Measurements from ENCODE around the gene SPRR1A.
"Not testable (repeated sequence)": the region's sequence is repeated elsewhere in the genome, so short reads cannot be mapped to it uniquely, and the experiment has no call there.

GRCh38 chr1:153021829-153022228 is 37.9 kb downstream of the SPRR1A start:
- not testable (repeated sequence) for TF ChIP-seq CTCF, POLR2AphosphoS5 (IDR thresholded peaks at IDR 0.05)

Measured in breast epithelium (tissue), 3 donors.